ENCODE data around the gene TMEM74B. TPM values are rescaled to one million over a fixed set of nuclear protein-coding genes. Genes with fewer than 3 reads are reported as not detected.
"Not testable (repeated sequence)": the region's sequence is repeated elsewhere in the genome, so short reads cannot be mapped to it uniquely, and the experiment has no call there.

The TMEM74B gene
- total and polyA plus RNA-seq, 9 of the 15 experiments (the other 6 are each of a cell fraction or from before 2014, with no cell fraction given): 0.24 to 19.0 (median 7.5) TPM

GRCh38 chr20:1222750-1223149 lies 38.0 kb upstream of the TMEM74B start:
- FAIRE-seq; H4K20me1 ChIP-seq (replicated peaks; ENCODE audit: control insufficient read depth, insufficient read depth, low read length); intact Hi-C loops (cut with micrococcal nuclease); CTCF ChIA-PET (ENCODE audit: low intra/inter-chr PET ratio); H3K27ac ChIP-seq (ENCODE audit: extremely low read depth, low read depth, low read length); H3K79me2 ChIP-seq (ENCODE audit: control insufficient read depth, insufficient read depth, low read length); ATAC-seq; H3K27me3 ChIP-seq (ENCODE audit: control insufficient read depth in 2 of 2, insufficient read depth in 2 of 2, low read length in 2 of 2); BruUV-seq (replicated peaks); DNase-seq (ENCODE audit: extremely low read depth in 1 of 4, low spot score in 3 of 4); POLR2A ChIA-PET; H3K9ac ChIP-seq (ENCODE audit: insufficient read depth in 1 of 2, low read depth in 2 of 2, low read length in 2 of 2); H3K4me2 ChIP-seq (ENCODE audit: insufficient read depth, low read length); H2AFZ ChIP-seq (ENCODE audit: low read depth, low read length); H3K36me3 ChIP-seq (ENCODE audit: control insufficient read depth, insufficient read depth, low read length); H3K9me3 ChIP-seq (replicated peaks; ENCODE audit: control insufficient read depth, insufficient read depth, low read depth, low read length); H3K4me3 ChIP-seq; in situ Hi-C loops (cut with MboI); H3K9me1 ChIP-seq (ENCODE audit: control insufficient read depth, insufficient read depth, low read length): not testable (repeated sequence)
- peaks cover 0 to 18% of the 10 kb centered on the region in 2 experiments; a peak in 4 of 5 replicates for H3K4me1 ChIP-seq (replicated peaks in 1 of 2; ENCODE audit: control insufficient read depth in 2 of 2, insufficient read depth in 2 of 2, low read length in 2 of 2)
- 68% methylated on average over 2 of the region's 4 CpGs for WGBS (ENCODE audit: insufficient coverage, low coverage, missing lambda C conversion rate)

GRCh38 chr20:1216527-1217427 lies 32.0 kb upstream of the TMEM74B start:
- WGBS (ENCODE audit: insufficient coverage, low coverage, missing lambda C conversion rate): 54% methylated on average over 8 of the region's 19 CpGs
- POLR2A ChIA-PET: interaction anchor here (0.7 kb wide), 1 partner anchor 247 kb away, joined by 3 read pairs; no protein-coding TSS in a partner anchor
- in situ Hi-C loops (cut with MboI); BruUV-seq (replicated peaks); H3K36me3 ChIP-seq (ENCODE audit: control insufficient read depth, insufficient read depth, low read length); H3K4me2 ChIP-seq (ENCODE audit: insufficient read depth, low read length); DNase-seq (ENCODE audit: extremely low read depth in 1 of 4, low spot score in 3 of 4); ATAC-seq; H3K9me3 ChIP-seq (replicated peaks; ENCODE audit: control insufficient read depth, insufficient read depth, low read depth, low read length); H3K79me2 ChIP-seq (ENCODE audit: control insufficient read depth, insufficient read depth, low read length); H3K4me3 ChIP-seq; H3K9ac ChIP-seq (ENCODE audit: insufficient read depth in 1 of 2, low read depth in 2 of 2, low read length in 2 of 2); H4K20me1 ChIP-seq (replicated peaks; ENCODE audit: control insufficient read depth, insufficient read depth, low read length); FAIRE-seq; CTCF ChIA-PET (ENCODE audit: low intra/inter-chr PET ratio); H3K27me3 ChIP-seq (ENCODE audit: control insufficient read depth in 2 of 2, insufficient read depth in 2 of 2, low read length in 2 of 2); H3K9me1 ChIP-seq (ENCODE audit: control insufficient read depth, insufficient read depth, low read length); TF ChIP-seq PBX2 (CRISPR knock-in tag; IDR thresholded peaks at IDR 0.05; ENCODE audit: low read depth): not testable (repeated sequence)
- Histone ChIP-seq H3K27ac (ENCODE audit: extremely low read depth, low read depth, low read length) (0 out of 3 replicates have a peak overlapping the region, but pooled peaks have one; percentile 10), H2AFZ (ENCODE audit: low read depth, low read length) (peak overlapping the region; percentile 68), H3K4me1 (replicated peaks in 1 of 2; ENCODE audit: control insufficient read depth in 2 of 2, insufficient read depth in 2 of 2, low read length in 2 of 2) (peaks cover 13 to 30% of the 10 kb centered on the region in 2 experiments; a peak in 4 of 5 replicates)
- intact Hi-C loops (cut with micrococcal nuclease): loop anchor here (10.0 kb wide), 3 partner anchors 88 to 242 kb away; partner anchors contain the start of gene FKBP1A
- TF ChIP-seq RAD51 (IDR thresholded peaks at IDR 0.05; ENCODE audit: borderline replicate concordance, low read depth) (peak; percentile 77), ZNF184 (CRISPR knock-in tag; IDR thresholded peaks at IDR 0.05) (0 out of 2 replicates have a peak, but pooled peaks have one; percentile 43), PBX2 (tag; conservative IDR thresholded peaks at IDR 0.05; ENCODE audit: low read depth) (0 out of 2 replicates have a peak, but pooled peaks have one; percentile 32), ZNF592 (IDR thresholded peaks at IDR 0.05) (0 out of 2 replicates have a peak, but pooled peaks have one; percentile 10)

All from K562 (cell line).